WTC11 (cell line): Measurements from ENCODE around the gene ADK. TPM values are rescaled to one million over a fixed set of nuclear protein-coding genes. Genes with fewer than 3 reads are reported as not detected.

Source experiments
- ATAC-seq: fragments of 200-7000 bp; cut with Tn5 transposase; 2 replicates; pipeline ENCODE4 v1.10.0; 2021; ENCODE audit warnings: mild to moderate bottlenecking, moderate library complexity
- CTCF ChIA-PET: fragments of 300-600 bp; sonication (Branson Sonifier 250); formaldehyde crosslinking; loops from one replicate; lab custom pipeline; 2021; ENCODE audit warnings: antibody characterized with exemption; lab: Charles Lee
- POLR2A ChIA-PET: fragments of 350-600 bp; sonication (Branson Sonifier 250); formaldehyde crosslinking; loops from one replicate; lab custom pipeline; 2021; ENCODE audit warnings: antibody characterized with exemption; lab: Charles Lee
- DNase-seq: peaks from one replicate; pipeline ENCODE4 v3.0.0; 2021; ENCODE audit warnings: low spot score
- H3K27ac Mint-ChIP-seq: 2 replicates; pipeline ENCODE4 v1.8.0; 2021; ENCODE audit warnings: mixed read lengths
- H3K27me3 Mint-ChIP-seq: 2 replicates; pipeline ENCODE4 v1.8.0; 2021; ENCODE audit warnings: low read depth, mild to moderate bottlenecking, moderate library complexity, mixed read lengths
- H3K36me3 Mint-ChIP-seq: 2 replicates; pipeline ENCODE4 v1.8.0; 2021; ENCODE audit warnings: mixed read lengths
- H3K4me1 Mint-ChIP-seq: 2 replicates; pipeline ENCODE4 v1.8.0; 2022; ENCODE audit warnings: mixed read lengths
- H3K4me3 Mint-ChIP-seq: 2 replicates; pipeline ENCODE4 v1.8.0; 2021; ENCODE audit warnings: mild to moderate bottlenecking, moderate library complexity, mixed read lengths
- H3K9me3 Mint-ChIP-seq: 2 replicates; pipeline ENCODE4 v1.8.0; 2021; ENCODE audit warnings: mixed read lengths
- ATF2 ChIP-seq: sonication (generic); formaldehyde crosslinking; IDR thresholded peaks from 2 replicates; pipeline ENCODE4 v1.8.1; 2022; ENCODE audit warnings: low read depth, missing genetic modification reagents, borderline replicate concordance
- CREM ChIP-seq: sonication (generic); formaldehyde crosslinking; IDR thresholded peaks from 2 replicates; pipeline ENCODE4 v1.8.1; 2022; ENCODE audit warnings: mild to moderate bottlenecking, missing genetic modification reagents, moderate library complexity
- ELF4 ChIP-seq: sonication (generic); formaldehyde crosslinking; IDR thresholded peaks from 2 replicates; pipeline ENCODE4 v1.8.1; 2022; ENCODE audit warnings: low read depth, mild to moderate bottlenecking, moderate library complexity, missing genetic modification reagents
- FOXJ3 ChIP-seq: sonication (generic); formaldehyde crosslinking; IDR thresholded peaks from 2 replicates; pipeline ENCODE4 v1.9.0; 2021; ENCODE audit warnings: missing genetic modification reagents, mild to moderate bottlenecking, borderline replicate concordance
- GTF2I ChIP-seq: fragments of 250-450 bp; sonication (Bioruptor Pico); conservative IDR thresholded peaks from 2 replicates; pipeline ENCODE4 v1.4.0; 2021; ENCODE audit warnings: mild to moderate bottlenecking
- IRF2 ChIP-seq: sonication (generic); formaldehyde crosslinking; IDR thresholded peaks from 2 replicates; pipeline ENCODE4 v1.8.0; 2022; ENCODE audit warnings: low read depth, missing genetic modification reagents, borderline replicate concordance
- JUN ChIP-seq: sonication (generic); formaldehyde crosslinking; IDR thresholded peaks from 2 replicates; pipeline ENCODE4 v1.8.0; 2023; ENCODE audit warnings: mild to moderate bottlenecking, missing genetic modification reagents
- MXD4 ChIP-seq: fragments of 250-450 bp; sonication (Bioruptor Pico); IDR thresholded peaks from 2 replicates; pipeline ENCODE4 v1.8.0; 2021; ENCODE audit warnings: mild to moderate bottlenecking, moderate library complexity, borderline replicate concordance
- MYBL2 ChIP-seq: sonication (generic); formaldehyde crosslinking; IDR thresholded peaks from 2 replicates; pipeline ENCODE4 v1.8.1; 2023; ENCODE audit warnings: mild to moderate bottlenecking, moderate library complexity, missing genetic modification reagents
- NFE2L1 ChIP-seq: sonication (generic); formaldehyde crosslinking; IDR thresholded peaks from 2 replicates; pipeline ENCODE4 v1.8.1; 2023; ENCODE audit warnings: missing genetic modification reagents
- NR3C1 ChIP-seq: sonication (generic); formaldehyde crosslinking; conservative IDR thresholded peaks from 2 replicates; pipeline ENCODE4 v1.8.1; 2023; ENCODE audit warnings: low read depth, mild to moderate bottlenecking, missing genetic modification reagents
- RELA ChIP-seq: sonication (generic); formaldehyde crosslinking; IDR thresholded peaks from 2 replicates; pipeline ENCODE4 v1.8.1; 2022; ENCODE audit warnings: missing genetic modification reagents, mild to moderate bottlenecking, borderline replicate concordance
- SOX15 ChIP-seq: fragments of 250-450 bp; sonication (Bioruptor Pico); IDR thresholded peaks from 2 replicates; pipeline ENCODE4 v1.9.0; 2021; ENCODE audit warnings: mild to moderate bottlenecking
- STAT6 ChIP-seq: sonication (generic); formaldehyde crosslinking; conservative IDR thresholded peaks from 2 replicates; pipeline ENCODE4 v1.8.1; 2023; ENCODE audit warnings: mild to moderate bottlenecking, low read depth, missing genetic modification reagents, moderate library complexity
- TEAD1 ChIP-seq: sonication (generic); formaldehyde crosslinking; IDR thresholded peaks from 2 replicates; pipeline ENCODE4 v1.8.0; 2022; ENCODE audit warnings: mild to moderate bottlenecking, missing genetic modification reagents
- ZBTB43 ChIP-seq: sonication (generic); formaldehyde crosslinking; IDR thresholded peaks from 2 replicates; pipeline ENCODE4 v1.8.1; 2023; ENCODE audit warnings: mild to moderate bottlenecking, missing genetic modification reagents
- ZMAT4 ChIP-seq: fragments of 250-450 bp; sonication (Bioruptor Pico); IDR thresholded peaks from 2 replicates; pipeline ENCODE4 v1.9.0; 2021; ENCODE audit warnings: mild to moderate bottlenecking
- ZNF281 ChIP-seq: sonication (generic); formaldehyde crosslinking; IDR thresholded peaks from 2 replicates; pipeline ENCODE4 v1.8.0; 2023; ENCODE audit warnings: mild to moderate bottlenecking, missing genetic modification reagents
- ZNF396 ChIP-seq: fragments of 250-450 bp; sonication (Bioruptor Pico); IDR thresholded peaks from 2 replicates; pipeline ENCODE4 v1.8.0; 2021; ENCODE audit warnings: mild to moderate bottlenecking, moderate library complexity, borderline replicate concordance
- total RNA-seq: library from RNA; stranded (reverse); gene quantifications from 3 replicates; pipeline ENCODE4 v1.2.3, GENCODE V29; 2021

The ADK gene
- total RNA-seq, 1 experiment from 2014 or later = 32.7 TPM

- TF ChIP-seq MYBL2 (CRISPR knock-in tag) = no peak
- no peak for TF ChIP-seq ELF4
These were observed 44.0 kb downstream of the ADK start (continued) for GRCh38 chr10:74194999-74195398.

- ChIA-PET CTCF (no interaction called here), POLR2A (no interaction called here)
- Mint-ChIP-seq H3K36me3 (peaks cover 2% of the 10 kb centered on the region; the same call in 1 of the 2 replicates), H3K27ac (no peak overlapping the region), H3K4me3 (no peak overlapping the region), H3K9me3 (peaks cover 5% of the 10 kb centered on the region), H3K27me3 (no peaks in the 10 kb centered on the region), H3K4me1 (peaks cover 4% of the 10 kb centered on the region; the same call in 1 of the 2 replicates)
- ATAC-seq = no peak
- DNase-seq = no peak
- TF ChIP-seq ATF2 (no peak), ZNF281 (no peak), ZMAT4 (no peak), NFE2L1 (no peak), STAT6 (CRISPR knock-in tag) (no peak), TEAD1 (CRISPR knock-in tag) (no peak)
These were observed 48.3 kb downstream of the ADK start for GRCh38 chr10:74199315-74199714.

GRCh38 chr10:74202356-74202755, 51.3 kb downstream of the ADK start:
- Mint-ChIP-seq H3K4me3 (no peak overlapping the region), H3K36me3 (peaks cover 2% of the 10 kb centered on the region; the same call in 1 of the 2 replicates), H3K4me1 (peaks cover 6% of the 10 kb centered on the region), H3K9me3 (peaks cover 5% of the 10 kb centered on the region), H3K27ac (no peak overlapping the region)
- no peak for ATAC-seq
- POLR2A ChIA-PET = no interaction called here
- no peak for DNase-seq
- CTCF ChIA-PET = no interaction called here
- TF ChIP-seq ELF4 = no peak
- TF ChIP-seq CREM = no peak
- TF ChIP-seq SOX15 (CRISPR knock-in tag) = no peak
- TF ChIP-seq IRF2 = no peak
- no peak for TF ChIP-seq ZNF396 (CRISPR knock-in tag)
- no peak for TF ChIP-seq NR3C1 (CRISPR knock-in tag)
- TF ChIP-seq ZBTB43 (CRISPR knock-in tag) = no peak
- TF ChIP-seq MXD4 = no peak
- TF ChIP-seq GTF2I = no peak
- TF ChIP-seq RELA = no peak
- no peak for TF ChIP-seq JUN (CRISPR knock-in tag)
- no peak for TF ChIP-seq FOXJ3 (CRISPR knock-in tag)
- TF ChIP-seq, all 79 proteins: peak for 0
- H3K27me3 Mint-ChIP-seq = no peaks in the 10 kb centered on the region
